GM12891 (cell line): Measurements from ENCODE around the gene TENM4.

Source experiments
- DNase-seq: peaks from one replicate; pipeline ENCODE4 v3.0.0; 2011; ENCODE audit warnings: low spot score; ENCODE audit not compliant: insufficient read length
- FAIRE-seq: peaks from 2 replicates; lab custom pipeline; 2011; peaks lifted over from hg19 to GRCh38; lab: Jason Lieb, UNC
- PAX5 ChIP-seq: IDR thresholded peaks from 2 replicates; pipeline ENCODE4 v1.6.1; 2011; ENCODE audit warnings: low read length, moderate library complexity, mild to moderate bottlenecking; ENCODE audit not compliant: insufficient read depth, severe bottlenecking
- POLR2A ChIP-seq: IDR thresholded peaks from 2 replicates; pipeline ENCODE4 v1.6.1; 2011; ENCODE audit warnings: low read depth, low read length, control low read depth
- POLR2AphosphoS5 ChIP-seq: IDR thresholded peaks from 2 replicates; pipeline ENCODE4 v1.6.1; 2011; ENCODE audit warnings: low read depth, low read length, control low read depth
- POU2F2 ChIP-seq: IDR thresholded peaks from 2 replicates; pipeline ENCODE4 v1.6.1; 2011; ENCODE audit warnings: low read depth, mild to moderate bottlenecking, control low read depth, low read length, moderate library complexity
- SPI1 ChIP-seq: IDR thresholded peaks from 2 replicates; pipeline ENCODE4 v1.6.1; 2011; ENCODE audit warnings: low read depth, low read length, control low read depth
- TAF1 ChIP-seq: IDR thresholded peaks from 2 replicates; pipeline ENCODE4 v1.6.1; 2011; ENCODE audit warnings: low read depth, low read length, control low read depth

TENM4 gene

GRCh38 chr11:79167510-79168188, 273.2 kb downstream of the TENM4 start:
- TF ChIP-seq TAF1 (no peak), PAX5 (no peak), POLR2A (no peak), POU2F2 (no peak), POLR2AphosphoS5 (no peak), SPI1 (no peak)
- DNase-seq (no peak), FAIRE-seq (no peak)

- TF ChIP-seq POLR2AphosphoS5 (no peak), PAX5 (no peak), POLR2A (no peak), POU2F2 (no peak), SPI1 (no peak), TAF1 (no peak)
- no peak for FAIRE-seq
Observed at GRCh38 chr11:79165908-79166307, 274.9 kb downstream of the TENM4 start.

GRCh38 chr11:79160791-79161403, 279.9 kb downstream of the TENM4 start:
- DNase-seq, result no peak
- no peak for FAIRE-seq
- no peak for TF ChIP-seq PAX5
- TF ChIP-seq SPI1, result peak; percentile 45; the same call in 1 of the 2 replicates

More at GRCh38 chr11:79165908-79166307, 274.9 kb downstream of the TENM4 start:
- no peak for DNase-seq

- TF ChIP-seq POLR2AphosphoS5 (no peak), SPI1 (0 out of 2 replicates have a peak, but pooled peaks have one; percentile 10)
- DNase-seq (no peak), FAIRE-seq (no peak)
Observed at GRCh38 chr11:79159657-79160450, 281.0 kb downstream of the TENM4 start.

GRCh38 chr11:79157738-79158137, 283.1 kb downstream of the TENM4 start:
- no peak for FAIRE-seq
- TF ChIP-seq POLR2AphosphoS5 (no peak), PAX5 (no peak), POU2F2 (no peak), POLR2A (no peak), SPI1 (no peak), TAF1 (no peak)
- DNase-seq, result no peak

GRCh38 chr11:79156031-79156430, 284.8 kb downstream of the TENM4 start:
- no peak for DNase-seq
- FAIRE-seq, result no peak
- TF ChIP-seq PAX5, result no peak
- TF ChIP-seq SPI1, result no peak
- no peak for TF ChIP-seq POU2F2
- TF ChIP-seq POLR2A, result no peak
- no peak for TF ChIP-seq POLR2AphosphoS5

GRCh38 chr11:79155237-79155636, 285.6 kb downstream of the TENM4 start:
- no peak for DNase-seq
- no peak for FAIRE-seq
- TF ChIP-seq TAF1 (no peak), POU2F2 (no peak), POLR2A (no peak)

- no peak for FAIRE-seq
- DNase-seq, result no peak
Observed at GRCh38 chr11:79152511-79152910, 288.3 kb downstream of the TENM4 start.

GRCh38 chr11:79151396-79151795, 289.4 kb downstream of the TENM4 start:
- DNase-seq, result no peak
- FAIRE-seq, result no peak
- TF ChIP-seq POU2F2 (no peak), POLR2A (no peak), PAX5 (no peak), SPI1 (no peak), TAF1 (no peak), POLR2AphosphoS5 (no peak)

More at GRCh38 chr11:79152511-79152910, 288.3 kb downstream of the TENM4 start:
- TF ChIP-seq SPI1 (no peak), POLR2A (no peak), PAX5 (no peak), POLR2AphosphoS5 (no peak), POU2F2 (no peak), TAF1 (no peak)

- DNase-seq, result no peak
- no peak for FAIRE-seq
- TF ChIP-seq PAX5, result no peak
- no peak for TF ChIP-seq POLR2A
- no peak for TF ChIP-seq POU2F2
- no peak for TF ChIP-seq SPI1
- TF ChIP-seq POLR2AphosphoS5, result no peak
- no peak for TF ChIP-seq TAF1
Observed at GRCh38 chr11:79150966-79151365, 289.9 kb downstream of the TENM4 start.
